MCF 10A (cell line): ENCODE data around the gene ANO2. TPM values are rescaled to one million over a fixed set of nuclear protein-coding genes. Genes with fewer than 3 reads are reported as not detected.

Source experiments
- BruUV-seq: library from RNA; stranded (reverse); fragments of 400-500 nt; replicated peaks from 2 replicates; lab custom pipeline; 2021; lab: Mats Ljungman, UMichigan
- CTCF ChIA-PET: fragments of 300-600 bp; sonication (Branson Sonifier 250); formaldehyde crosslinking; extraction: SDS; loops from one replicate; lab custom pipeline; 2021; ENCODE audit warnings: antibody characterized with exemption, inconsistent platforms; lab: Yijun Ruan, JAX
- POLR2A ChIA-PET: fragments of 300-600, 350-650 bp; sonication (Branson Sonifier 250); formaldehyde crosslinking; extraction: SDS; loops from one replicate; lab custom pipeline; 2020; ENCODE audit warnings: antibody characterized with exemption, inconsistent platforms; lab: Yijun Ruan, JAX
- DNase-seq: peaks from one replicate; pipeline ENCODE4 v3.0.0-alpha.2; 2018; ENCODE audit not compliant: unreplicated experiment
- H3K27ac Mint-ChIP-seq: one replicate; pipeline ENCODE4 v1.8.0; 2022; ENCODE audit warnings: mild to moderate bottlenecking, low read depth, mixed read lengths; ENCODE audit not compliant: unreplicated experiment
- H3K27me3 Mint-ChIP-seq: one replicate; pipeline ENCODE4 v1.8.0; 2022; ENCODE audit warnings: mixed read lengths; ENCODE audit not compliant: insufficient read depth, unreplicated experiment
- H3K36me3 Mint-ChIP-seq: one replicate; pipeline ENCODE4 v1.8.0; 2022; ENCODE audit warnings: mild to moderate bottlenecking, moderate library complexity, mixed read lengths; ENCODE audit not compliant: insufficient read depth, unreplicated experiment
- H3K4me1 Mint-ChIP-seq: one replicate; pipeline ENCODE4 v1.8.0; 2022; ENCODE audit warnings: mixed read lengths; ENCODE audit not compliant: insufficient read depth, unreplicated experiment
- H3K4me3 Mint-ChIP-seq: one replicate; pipeline ENCODE4 v1.8.0; 2022; ENCODE audit warnings: mild to moderate bottlenecking, moderate library complexity, mixed read lengths; ENCODE audit not compliant: unreplicated experiment
- H3K9me3 Mint-ChIP-seq: one replicate; pipeline ENCODE4 v1.8.0; 2022; ENCODE audit warnings: mixed read lengths; ENCODE audit not compliant: unreplicated experiment
- intact Hi-C: fragments of 100-400 bp; cut with micrococcal nuclease; formaldehyde crosslinking; loops from 2 replicates; pipeline ENCODE4 v1.14.1; 2022
- total RNA-seq: library from RNA; stranded (reverse); gene quantifications from 2 replicates; pipeline ENCODE4 v1.2.3, GENCODE V29; 2022
- TF ChIP-seq, protein P1 (sequence below): fragments of 200-600 bp; IDR thresholded peaks from one replicate; pipeline ENCODE4 v1.8.0; 2022; ENCODE audit warnings: antibody characterized with exemption, mild to moderate bottlenecking; ENCODE audit not compliant: unreplicated experiment

ANO2 gene
- total RNA-seq, 1 experiment from 2014 or later = not detected

DNA sequence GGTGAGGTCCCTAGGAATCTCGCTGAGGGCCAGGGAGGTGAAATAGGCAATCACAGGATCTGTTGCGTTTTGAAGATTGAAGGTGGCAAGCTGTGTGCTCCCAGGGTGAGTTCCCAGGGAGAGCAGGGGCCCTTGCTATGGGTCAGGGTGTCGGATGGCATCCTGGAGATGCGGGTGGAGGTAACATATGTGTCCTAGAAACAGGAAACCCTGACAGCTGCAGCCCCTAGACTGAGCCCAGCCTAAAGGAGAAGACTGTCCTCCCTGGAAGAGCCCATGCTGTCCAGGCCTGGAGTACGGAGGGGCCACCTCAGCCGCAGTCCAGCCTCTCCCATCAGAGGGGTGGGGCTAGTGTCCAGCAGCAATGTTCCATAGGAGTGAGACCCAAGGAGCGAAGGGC lies 318.9 kb downstream of the ANO2 start:
- no peak overlapping the region for H3K4me3 Mint-ChIP-seq
- no peaks in the 10 kb centered on the region for H3K27me3 Mint-ChIP-seq
- H3K4me1 Mint-ChIP-seq = no peaks in the 10 kb centered on the region
- no peak overlapping the region for H3K27ac Mint-ChIP-seq
- POLR2A ChIA-PET = no interaction called here
- no peaks in the 10 kb centered on the region for H3K36me3 Mint-ChIP-seq
- peaks cover 68% of the 10 kb centered on the region for H3K9me3 Mint-ChIP-seq
- intact Hi-C loops = no loop called here
- TF ChIP-seq, protein P1, sequence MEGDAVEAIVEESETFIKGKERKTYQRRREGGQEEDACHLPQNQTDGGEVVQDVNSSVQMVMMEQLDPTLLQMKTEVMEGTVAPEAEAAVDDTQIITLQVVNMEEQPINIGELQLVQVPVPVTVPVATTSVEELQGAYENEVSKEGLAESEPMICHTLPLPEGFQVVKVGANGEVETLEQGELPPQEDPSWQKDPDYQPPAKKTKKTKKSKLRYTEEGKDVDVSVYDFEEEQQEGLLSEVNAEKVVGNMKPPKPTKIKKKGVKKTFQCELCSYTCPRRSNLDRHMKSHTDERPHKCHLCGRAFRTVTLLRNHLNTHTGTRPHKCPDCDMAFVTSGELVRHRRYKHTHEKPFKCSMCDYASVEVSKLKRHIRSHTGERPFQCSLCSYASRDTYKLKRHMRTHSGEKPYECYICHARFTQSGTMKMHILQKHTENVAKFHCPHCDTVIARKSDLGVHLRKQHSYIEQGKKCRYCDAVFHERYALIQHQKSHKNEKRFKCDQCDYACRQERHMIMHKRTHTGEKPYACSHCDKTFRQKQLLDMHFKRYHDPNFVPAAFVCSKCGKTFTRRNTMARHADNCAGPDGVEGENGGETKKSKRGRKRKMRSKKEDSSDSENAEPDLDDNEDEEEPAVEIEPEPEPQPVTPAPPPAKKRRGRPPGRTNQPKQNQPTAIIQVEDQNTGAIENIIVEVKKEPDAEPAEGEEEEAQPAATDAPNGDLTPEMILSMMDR = no peak
- no TSS peak for BruUV-seq
- CTCF ChIA-PET = no interaction called here
- DNase-seq = no peak

DNA sequence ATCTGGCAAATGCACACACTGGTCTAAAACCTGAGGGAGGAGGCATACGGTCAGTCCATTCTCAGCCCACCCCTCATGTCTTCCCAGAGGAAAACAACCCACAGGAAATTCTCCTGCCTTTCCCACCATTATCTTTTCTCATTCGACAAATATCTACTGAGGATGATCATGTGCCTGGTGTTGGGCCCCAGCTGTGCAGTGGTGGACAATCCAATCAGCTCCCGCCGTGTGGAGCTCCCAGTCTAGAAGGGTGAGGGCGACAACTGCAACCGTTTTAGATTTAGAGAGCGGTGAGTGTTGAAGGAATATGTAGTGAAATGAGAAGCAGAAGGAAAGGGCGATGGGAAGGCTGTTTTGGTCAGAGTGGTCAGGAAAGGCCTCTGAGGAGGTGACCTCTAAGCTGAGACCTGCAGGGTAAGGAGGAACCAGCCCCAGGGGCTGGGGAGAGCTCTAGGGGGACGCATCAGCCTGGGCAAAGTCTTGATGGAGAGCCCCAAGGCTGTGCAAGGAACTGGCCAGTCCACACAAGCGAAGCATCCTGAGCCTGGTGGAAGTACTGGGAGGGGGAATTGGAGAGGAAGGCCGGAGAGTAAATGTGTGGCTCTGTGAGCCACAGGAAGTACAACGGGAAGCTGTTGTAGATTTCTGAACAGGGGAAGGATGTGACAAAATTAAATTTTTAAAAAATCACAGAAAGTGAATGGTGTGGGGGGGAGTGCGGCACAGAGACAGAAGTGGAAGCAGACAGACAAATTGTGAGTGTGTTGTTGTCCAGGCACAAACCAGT lies 320.4 kb downstream of the ANO2 start:
- Mint-ChIP-seq H3K36me3 (no peaks in the 10 kb centered on the region), H3K4me3 (no peak overlapping the region), H3K4me1 (no peaks in the 10 kb centered on the region), H3K27ac (no peak overlapping the region), H3K27me3 (no peaks in the 10 kb centered on the region), H3K9me3 (peaks cover 61% of the 10 kb centered on the region)
- no TSS peak for BruUV-seq
- ChIA-PET POLR2A (no interaction called here), CTCF (no interaction called here)
- DNase-seq = no peak
- TF ChIP-seq, protein P1 = no peak
- intact Hi-C loops = no loop called here

DNA sequence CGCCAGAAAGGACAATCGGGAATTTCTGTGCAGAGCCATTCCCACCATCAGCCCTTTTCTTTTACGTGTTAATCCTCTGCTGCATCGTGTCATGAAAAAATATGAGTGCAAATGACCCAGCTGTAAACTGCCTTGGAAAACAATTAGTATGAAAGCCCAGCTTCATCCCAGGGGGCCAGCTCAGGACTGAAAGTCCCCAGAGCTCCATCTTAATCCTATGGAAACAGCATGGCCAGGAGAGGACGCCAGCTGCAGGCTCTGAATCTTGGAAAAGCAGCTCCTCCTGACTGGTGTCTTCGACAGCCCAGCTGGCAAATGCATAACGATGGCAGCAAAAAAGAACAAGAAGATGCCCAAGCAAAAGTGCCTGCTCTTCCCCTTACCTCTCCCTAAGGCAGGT lies 321.6 kb downstream of the ANO2 start:
- H3K4me1 Mint-ChIP-seq = no peaks in the 10 kb centered on the region
- TF ChIP-seq, protein P1 = no peak
- H3K4me3 Mint-ChIP-seq = no peak overlapping the region
- H3K27me3 Mint-ChIP-seq = no peaks in the 10 kb centered on the region
- no TSS peak for BruUV-seq
- ChIA-PET CTCF (interaction anchor here (0.6 kb wide), 1 partner anchor 156 kb away, joined by 3 read pairs; no protein-coding TSS in a partner anchor), POLR2A (no interaction called here)
- H3K9me3 Mint-ChIP-seq = peaks cover 53% of the 10 kb centered on the region
- H3K27ac Mint-ChIP-seq = no peak overlapping the region
- DNase-seq = no peak
- intact Hi-C loops = no loop called here
- no peaks in the 10 kb centered on the region for H3K36me3 Mint-ChIP-seq

DNA sequence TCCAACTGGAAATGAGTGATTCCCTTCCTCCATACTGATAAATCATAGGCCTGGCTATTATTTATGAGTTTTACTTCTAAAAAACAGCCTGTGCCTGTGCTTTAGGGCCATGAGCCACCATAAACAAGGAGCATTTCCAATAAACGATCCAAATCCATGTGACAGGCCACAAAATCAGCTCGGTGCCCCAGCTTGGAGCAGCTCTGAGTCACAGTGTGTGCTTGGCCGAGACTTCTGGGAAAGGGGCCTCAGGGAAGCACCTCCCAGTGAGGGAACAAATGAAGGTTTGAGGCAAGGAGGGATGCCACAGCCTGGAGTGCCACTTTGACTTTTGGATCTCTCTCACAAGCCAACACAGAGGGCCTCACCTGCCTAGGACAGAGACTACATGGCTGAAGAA lies 322.8 kb downstream of the ANO2 start:
- CTCF ChIA-PET = no interaction called here
- TF ChIP-seq, protein P1 = no peak
- Mint-ChIP-seq H3K36me3 (no peaks in the 10 kb centered on the region), H3K4me3 (no peak overlapping the region), H3K9me3 (peaks cover 48% of the 10 kb centered on the region), H3K27ac (no peak overlapping the region), H3K4me1 (no peaks in the 10 kb centered on the region), H3K27me3 (no peaks in the 10 kb centered on the region)
- intact Hi-C loops = no loop called here
- POLR2A ChIA-PET = interaction anchor here (0.7 kb wide), 1 partner anchor 944 kb away, joined by 3 read pairs; no protein-coding TSS in a partner anchor
- no TSS peak for BruUV-seq
- no peak for DNase-seq
